Measurements from ENCODE around the gene CASKIN2. TPM values are rescaled to one million over a fixed set of nuclear protein-coding genes. Genes with fewer than 3 reads are reported as not detected.
"Not testable (repeated sequence)": the region's sequence is repeated elsewhere in the genome, so short reads cannot be mapped to it uniquely, and the experiment has no call there.

CASKIN2 gene
- total RNA-seq, 2 donors from 2014 or later = 2.9 to 5.4 TPM

DNA sequence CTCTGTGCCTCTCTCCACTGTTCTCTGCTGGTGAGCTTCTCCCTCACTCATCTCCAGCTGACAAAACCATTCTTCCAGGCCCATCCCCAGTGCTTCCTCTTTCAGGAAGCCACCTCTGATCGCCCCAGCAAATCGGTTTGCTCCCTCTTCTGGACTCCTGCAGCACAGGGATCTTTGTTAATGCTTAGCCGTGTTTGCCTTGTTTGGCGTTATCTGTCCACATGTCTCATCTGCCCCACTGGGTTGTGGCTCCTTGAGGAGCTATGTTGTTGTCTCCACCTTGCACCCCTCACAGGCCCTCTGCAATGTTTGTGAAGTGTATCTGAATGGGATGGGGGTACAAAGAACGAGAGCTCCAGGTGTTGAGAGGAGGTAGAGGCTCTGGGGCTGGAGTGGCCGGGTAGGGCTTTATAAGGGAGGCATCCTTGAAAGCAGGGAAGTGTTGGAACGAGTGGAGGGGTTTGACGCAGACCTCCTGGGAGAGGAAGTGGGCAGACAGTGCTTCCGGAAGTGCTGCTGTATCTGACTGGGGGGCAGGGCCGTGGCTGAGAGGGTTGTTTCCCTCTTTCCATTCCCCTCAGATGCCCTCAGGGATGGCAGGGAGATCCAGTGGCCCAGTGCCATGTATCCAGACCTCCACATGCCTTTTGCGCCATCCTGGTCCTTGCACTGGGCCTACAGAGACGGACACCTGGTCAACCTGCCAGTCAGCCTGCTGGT, 27.8 kb downstream of the CASKIN2 start:
- no peaks in the 10 kb centered on the region for H3K27me3 Mint-ChIP-seq
- H3K27ac Mint-ChIP-seq = peak overlapping the region; percentile 97

DNA sequence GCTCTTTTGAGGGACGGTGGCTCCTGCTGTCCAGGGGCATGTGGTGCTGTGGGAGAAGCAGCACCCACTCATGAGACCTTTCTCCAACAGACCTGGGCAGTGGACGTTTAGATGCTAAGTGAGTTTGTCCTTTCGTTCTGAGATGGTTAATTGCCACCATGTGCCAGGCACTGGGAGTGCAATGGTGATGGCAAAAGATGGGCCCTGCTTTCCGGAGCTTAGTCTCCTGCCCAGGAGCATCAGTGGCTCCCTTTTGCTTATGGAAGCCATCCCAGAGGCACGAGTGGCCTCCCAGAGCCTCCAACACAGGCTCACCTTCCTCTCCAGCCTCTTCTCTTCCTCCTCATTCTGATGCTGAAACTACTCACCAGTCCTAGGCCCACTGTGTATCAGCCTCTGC, 28.4 kb downstream of the CASKIN2 start:
- Mint-ChIP-seq H3K9me3 (no peaks in the 10 kb centered on the region), H3K36me3 (ENCODE audit: low read depth) (no peaks in the 10 kb centered on the region), H3K4me3 (peak overlapping the region; percentile 76), H3K27ac (peak overlapping the region; percentile 97), H3K27me3 (no peaks in the 10 kb centered on the region), H3K4me1 (peaks cover 12% of the 10 kb centered on the region)
- ATAC-seq (replicated peaks) = peak; percentile 16

More for the DNA sequence above, 27.8 kb downstream of the CASKIN2 start:
- peaks cover 1% of the 10 kb centered on the region for H3K36me3 Mint-ChIP-seq (ENCODE audit: low read depth)
- H3K4me3 Mint-ChIP-seq = peak overlapping the region; percentile 76
- peaks cover 12% of the 10 kb centered on the region for H3K4me1 Mint-ChIP-seq
- peak; percentile 80 for ATAC-seq (replicated peaks)
- H3K9me3 Mint-ChIP-seq = no peaks in the 10 kb centered on the region

DNA sequence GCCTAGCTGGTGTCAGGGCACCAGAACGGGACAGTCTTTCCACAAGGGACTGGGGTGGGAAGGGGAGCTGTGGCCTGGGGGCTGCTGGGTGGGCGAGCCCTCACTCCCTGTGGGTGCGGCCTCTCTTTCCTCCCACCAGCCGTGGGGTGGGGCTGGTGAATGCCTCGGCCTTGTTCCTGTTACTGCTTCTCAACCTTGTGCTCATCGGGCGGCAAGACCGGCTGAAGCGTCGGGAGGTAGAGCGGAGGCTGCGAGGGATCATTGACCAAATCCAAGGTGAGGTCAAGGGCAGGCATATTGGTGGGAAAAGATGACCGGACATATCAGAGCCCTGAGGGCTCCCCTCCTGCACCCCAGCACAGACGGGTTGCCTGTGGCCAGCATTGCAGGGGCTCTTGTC, 29.2 kb downstream of the CASKIN2 start:
- Mint-ChIP-seq H3K27me3 (no peaks in the 10 kb centered on the region), H3K27ac (peak overlapping the region; percentile 97), H3K36me3 (ENCODE audit: low read depth) (no peaks in the 10 kb centered on the region), H3K4me1 (peaks cover 12% of the 10 kb centered on the region), H3K4me3 (no peak overlapping the region), H3K9me3 (no peaks in the 10 kb centered on the region)
- ATAC-seq (replicated peaks) = no peak

DNA sequence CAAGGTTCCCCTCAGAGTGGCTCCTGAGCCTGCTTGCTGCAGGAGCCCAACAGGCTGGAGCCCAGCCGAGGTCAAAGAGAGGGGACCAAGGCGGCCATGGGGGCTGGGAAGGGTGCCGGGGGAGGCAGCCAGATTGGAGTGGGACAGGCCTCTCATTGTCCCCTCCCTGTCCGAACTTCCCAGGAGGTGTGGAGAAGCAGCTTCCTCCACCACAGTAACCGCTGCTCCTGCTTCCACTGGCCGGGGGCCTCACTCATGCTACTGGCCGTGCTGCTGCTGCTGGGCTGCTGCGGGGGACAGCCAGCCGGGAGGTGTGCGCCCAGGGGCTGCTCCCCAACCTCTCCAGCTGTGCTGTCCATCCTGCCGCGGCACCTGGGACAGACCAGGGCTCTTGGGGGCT, 29.6 kb downstream of the CASKIN2 start:
- no peak for ATAC-seq (replicated peaks)
- H3K4me3 Mint-ChIP-seq = no peak overlapping the region
- no peaks in the 10 kb centered on the region for H3K9me3 Mint-ChIP-seq
- H3K4me1 Mint-ChIP-seq = peaks cover 12% of the 10 kb centered on the region
- H3K27me3 Mint-ChIP-seq = no peaks in the 10 kb centered on the region
- no peak overlapping the region for H3K27ac Mint-ChIP-seq
- no peaks in the 10 kb centered on the region for H3K36me3 Mint-ChIP-seq (ENCODE audit: low read depth)

DNA sequence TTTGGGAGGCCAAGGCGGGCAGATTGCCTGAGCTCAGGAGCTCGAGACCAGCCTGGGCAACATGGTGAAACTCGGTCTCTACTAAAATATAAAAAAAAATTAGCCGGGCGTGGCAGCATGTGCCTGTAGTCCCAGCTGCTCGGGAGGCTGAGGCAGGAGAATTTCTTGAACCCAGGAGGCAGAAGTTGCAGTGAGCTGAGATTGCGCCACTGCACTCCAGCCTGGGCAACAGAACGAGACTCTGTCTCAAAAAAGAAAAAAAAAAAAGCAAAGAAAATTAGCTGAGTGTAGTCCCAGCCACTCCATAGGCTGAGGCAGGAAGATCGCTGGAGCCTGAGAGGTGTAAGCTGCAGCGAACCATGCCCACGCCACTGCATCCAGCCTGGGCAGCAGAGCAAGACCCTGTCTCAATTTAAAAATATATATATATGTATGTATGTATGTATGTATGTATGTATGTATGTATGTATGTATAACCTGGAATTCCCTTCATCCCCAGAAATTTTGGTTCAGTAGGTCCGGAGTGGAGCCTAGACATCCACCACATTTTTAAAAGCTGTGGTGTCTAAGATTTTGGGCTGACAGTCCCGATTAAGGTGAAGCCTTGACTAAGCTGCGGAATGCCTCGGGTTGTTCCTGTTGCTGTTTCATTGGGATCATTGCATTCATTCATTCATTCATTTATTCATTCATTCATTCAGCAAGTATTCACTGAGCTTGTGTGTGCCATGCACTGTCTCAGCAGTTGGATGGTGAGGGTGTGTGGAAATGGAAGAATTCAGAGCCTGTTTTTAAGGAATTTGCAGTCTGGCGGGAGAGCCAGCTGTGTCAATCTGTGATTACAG, 33.0 kb downstream of the CASKIN2 start:
- Mint-ChIP-seq H3K27me3 (no peaks in the 10 kb centered on the region), H3K4me3 (no peak overlapping the region), H3K36me3 (ENCODE audit: low read depth) (no peaks in the 10 kb centered on the region), H3K27ac (peak overlapping the region; percentile 31), H3K4me1 (peaks cover 7% of the 10 kb centered on the region), H3K9me3 (no peaks in the 10 kb centered on the region)
- no peak for ATAC-seq (replicated peaks)

DNA sequence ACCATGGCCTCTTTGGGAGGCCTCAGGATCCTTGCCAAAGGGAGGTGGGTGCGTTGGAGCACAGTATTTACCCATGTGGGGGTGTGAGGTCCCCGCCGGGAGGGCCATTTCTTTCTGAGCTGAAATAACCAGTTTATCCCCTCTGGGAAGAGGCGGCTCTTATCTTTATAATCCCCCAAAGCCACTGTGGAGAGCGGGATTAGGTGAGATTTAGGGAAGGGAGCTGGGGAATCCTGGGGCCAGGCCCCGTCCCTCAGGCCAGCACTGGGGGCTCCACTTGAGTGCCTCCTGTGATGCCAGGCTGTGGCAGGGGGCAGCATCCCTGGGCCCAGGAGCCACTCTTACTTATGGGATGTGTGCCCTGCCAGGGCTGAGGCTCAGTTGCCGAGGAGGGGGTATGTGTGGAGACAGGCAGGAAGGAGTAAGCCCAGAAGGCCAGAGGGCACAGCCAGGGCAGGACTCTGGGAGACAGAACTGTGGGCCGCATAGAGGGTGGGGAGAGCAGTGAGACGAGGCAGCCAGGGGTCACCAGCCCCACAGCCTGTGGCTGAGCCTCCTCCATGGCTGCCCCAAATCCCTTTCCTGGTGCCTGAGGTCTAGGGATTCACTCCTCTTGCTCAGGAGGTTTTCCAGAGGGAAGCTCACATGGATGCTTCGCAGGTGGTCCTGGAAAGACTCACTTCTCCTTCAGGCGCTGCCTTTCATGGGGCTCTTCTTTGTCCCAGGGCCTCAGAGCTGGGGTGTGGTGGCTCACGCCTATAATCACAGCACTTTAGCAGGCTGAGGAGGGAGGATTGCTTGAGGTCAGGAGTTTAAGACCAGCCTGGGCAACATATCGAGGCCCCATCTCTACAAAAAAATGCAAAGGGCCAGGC, 33.9 kb downstream of the CASKIN2 start:
- Mint-ChIP-seq H3K27me3 (no peaks in the 10 kb centered on the region), H3K4me3 (no peak overlapping the region), H3K4me1 (peaks cover 6% of the 10 kb centered on the region), H3K9me3 (no peaks in the 10 kb centered on the region), H3K27ac (peak overlapping the region; percentile 66), H3K36me3 (ENCODE audit: low read depth) (no peaks in the 10 kb centered on the region)
- no peak for ATAC-seq (replicated peaks)

DNA sequence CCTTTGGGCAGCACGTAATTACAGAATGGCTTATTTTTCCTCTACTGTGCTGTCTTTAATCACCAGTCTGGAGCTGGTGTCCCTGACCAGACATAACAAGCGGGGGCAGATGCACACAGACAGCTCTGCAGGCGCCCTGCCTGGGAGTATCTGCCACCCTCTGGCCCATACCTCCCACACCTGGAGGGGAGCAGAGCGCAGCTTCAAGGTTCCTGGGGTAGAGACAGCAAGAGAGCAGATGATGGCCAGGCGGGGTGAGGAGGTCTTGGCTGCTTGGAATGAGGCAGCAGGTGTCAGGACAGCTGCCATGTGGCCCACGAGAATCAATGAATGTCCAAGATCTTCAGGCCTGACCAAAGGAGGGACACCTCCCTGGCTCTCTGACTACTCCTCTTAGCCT, 35.1 kb downstream of the CASKIN2 start:
- ATAC-seq (replicated peaks) = no peak
- Mint-ChIP-seq H3K36me3 (ENCODE audit: low read depth) (no peaks in the 10 kb centered on the region), H3K4me3 (no peak overlapping the region), H3K4me1 (peaks cover 5% of the 10 kb centered on the region), H3K27me3 (no peaks in the 10 kb centered on the region), H3K9me3 (no peaks in the 10 kb centered on the region), H3K27ac (peak overlapping the region; percentile 66)

DNA sequence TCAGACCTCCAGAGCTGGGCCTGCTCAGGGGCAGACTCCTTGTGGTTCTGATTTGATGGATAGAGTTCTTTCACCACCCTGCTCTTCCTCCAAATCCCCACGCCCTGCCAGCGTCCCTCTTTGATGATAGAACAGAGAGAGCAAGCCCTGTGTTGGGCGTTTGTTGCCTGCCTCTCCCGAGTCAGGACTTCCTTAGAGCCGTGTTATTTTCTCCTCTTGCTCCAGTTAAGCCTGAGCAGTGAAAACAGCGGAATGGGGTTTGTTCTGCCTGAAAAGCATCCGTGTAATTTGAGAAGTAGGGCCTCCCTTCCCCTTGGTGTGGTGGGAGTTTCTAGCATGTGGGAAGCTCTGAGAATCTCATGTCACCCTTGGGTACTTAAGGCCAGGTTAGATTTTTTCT, 36.8 kb downstream of the CASKIN2 start:
- Mint-ChIP-seq H3K27me3 (no peaks in the 10 kb centered on the region), H3K4me3 (no peak overlapping the region), H3K9me3 (no peaks in the 10 kb centered on the region)

DNA sequence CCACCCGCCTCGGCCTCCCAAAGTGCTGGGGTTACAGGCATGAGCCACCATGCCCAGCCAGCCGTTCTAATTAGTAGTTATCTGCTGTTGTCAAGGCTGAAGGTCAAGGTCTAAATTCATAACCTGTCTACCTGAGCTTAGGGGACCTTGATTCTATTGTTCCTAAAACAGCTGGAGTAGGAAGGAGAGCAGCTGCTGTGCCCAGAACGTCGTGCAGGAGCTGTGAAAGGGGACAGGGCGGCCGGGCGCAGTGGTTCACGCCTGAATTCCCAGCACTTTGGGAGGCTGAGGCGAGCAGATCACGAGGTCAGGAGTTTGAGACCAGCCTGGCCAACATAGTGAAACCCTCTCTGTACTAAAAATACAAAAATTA, 37.9 kb downstream of the CASKIN2 start:
- H3K9me3 Mint-ChIP-seq; H3K4me1 Mint-ChIP-seq; H3K27me3 Mint-ChIP-seq; ATAC-seq (replicated peaks); H3K36me3 Mint-ChIP-seq (ENCODE audit: low read depth); H3K27ac Mint-ChIP-seq; H3K4me3 Mint-ChIP-seq: not testable (repeated sequence)

More for the DNA sequence above, 36.8 kb downstream of the CASKIN2 start:
- Mint-ChIP-seq H3K27ac (no peak overlapping the region), H3K36me3 (ENCODE audit: low read depth) (no peaks in the 10 kb centered on the region), H3K4me1 (peaks cover 5% of the 10 kb centered on the region)
- ATAC-seq (replicated peaks) = no peak

DNA sequence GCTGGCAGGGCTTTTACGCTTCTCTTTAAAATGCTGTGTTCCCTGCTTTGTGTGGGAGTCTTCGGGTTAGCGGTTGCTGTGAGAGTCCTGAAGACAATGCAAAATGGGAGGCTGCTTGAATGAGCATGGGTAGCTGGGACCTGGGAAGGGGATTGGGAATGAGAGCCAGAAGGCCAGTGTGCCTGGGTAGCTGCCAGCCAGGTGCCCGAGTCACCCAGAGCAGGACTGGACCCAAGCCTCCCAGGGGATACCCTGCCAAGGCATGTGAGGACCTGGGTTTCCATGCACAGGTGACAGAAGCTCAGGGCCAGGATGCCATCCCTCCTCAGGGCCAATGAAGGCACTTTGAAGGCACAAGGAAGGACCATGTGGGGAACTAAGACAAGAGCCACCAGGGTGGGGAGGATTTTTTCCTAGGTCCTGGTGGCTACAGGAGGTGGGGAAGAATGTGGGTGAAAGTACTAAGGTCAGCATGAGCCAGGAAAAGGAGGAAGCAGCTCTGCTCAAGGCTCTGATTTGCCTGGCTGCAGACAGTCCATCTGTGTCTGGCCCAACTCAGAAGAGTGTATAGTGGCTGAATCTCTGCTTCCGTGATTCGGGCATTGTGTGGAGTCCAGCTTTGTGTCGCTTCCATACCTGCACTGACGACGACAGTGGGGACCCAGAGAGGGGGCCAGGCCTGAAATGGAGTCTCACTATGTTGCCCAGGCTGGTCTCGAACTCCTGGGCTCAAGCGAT, 38.4 kb downstream of the CASKIN2 start:
- Mint-ChIP-seq H3K27me3 (no peaks in the 10 kb centered on the region), H3K4me1 (peaks cover 5% of the 10 kb centered on the region), H3K36me3 (ENCODE audit: low read depth) (peaks cover 8% of the 10 kb centered on the region), H3K27ac (peak overlapping the region; percentile 18), H3K9me3 (no peaks in the 10 kb centered on the region), H3K4me3 (no peak overlapping the region)
- no peak for ATAC-seq (replicated peaks)

DNA sequence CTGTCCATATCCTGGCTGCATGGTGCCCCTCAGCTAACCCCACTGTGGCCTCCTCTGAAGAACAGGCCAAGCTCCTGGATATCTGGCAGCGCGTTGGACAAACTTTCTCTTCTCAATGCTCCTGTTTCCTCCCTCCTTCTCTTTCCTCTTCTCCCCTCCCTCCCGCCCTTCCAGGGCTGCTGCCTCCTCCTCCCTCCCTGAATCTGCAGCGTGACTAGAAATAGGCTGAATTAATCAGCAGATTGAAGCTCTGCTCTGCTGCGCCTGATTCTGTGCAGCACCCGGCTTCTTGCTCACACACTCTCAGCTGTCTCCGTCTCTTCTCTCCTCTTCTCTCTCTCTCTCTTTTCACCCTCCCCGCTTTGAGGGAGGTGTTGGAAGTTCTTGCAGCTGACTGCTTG, 39.1 kb downstream of the CASKIN2 start:
- ATAC-seq (replicated peaks) = no peak
- Mint-ChIP-seq H3K4me3 (no peak overlapping the region), H3K27me3 (no peaks in the 10 kb centered on the region), H3K27ac (peak overlapping the region; percentile 18), H3K9me3 (no peaks in the 10 kb centered on the region), H3K4me1 (peaks cover 5% of the 10 kb centered on the region), H3K36me3 (ENCODE audit: low read depth) (peaks cover 8% of the 10 kb centered on the region)

DNA sequence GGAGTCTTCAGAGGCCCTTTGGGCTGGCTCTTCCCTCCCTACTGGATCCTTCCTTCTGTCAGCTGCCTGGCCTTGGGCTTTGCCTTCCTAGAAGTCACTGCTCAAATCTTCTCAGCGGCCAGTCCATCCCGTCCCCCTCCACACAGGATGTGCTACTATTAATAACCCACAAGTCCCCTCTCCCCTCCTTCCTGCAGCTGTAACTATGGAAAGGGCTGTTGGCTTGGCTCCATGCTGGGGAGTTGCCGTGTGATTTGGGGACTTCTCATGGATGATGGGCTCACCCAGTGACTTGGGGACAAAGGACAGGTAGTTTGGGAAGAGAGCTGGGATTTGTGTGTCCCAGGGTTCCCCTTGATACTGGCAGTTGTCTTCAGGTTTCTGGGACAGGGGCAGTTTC, 39.5 kb downstream of the CASKIN2 start:
- no peak overlapping the region for H3K4me3 Mint-ChIP-seq
- H3K36me3 Mint-ChIP-seq (ENCODE audit: low read depth) = peaks cover 8% of the 10 kb centered on the region
- no peak overlapping the region for H3K27ac Mint-ChIP-seq
- no peaks in the 10 kb centered on the region for H3K27me3 Mint-ChIP-seq
- peaks cover 5% of the 10 kb centered on the region for H3K4me1 Mint-ChIP-seq
- no peak for ATAC-seq (replicated peaks)
- H3K9me3 Mint-ChIP-seq = no peaks in the 10 kb centered on the region

DNA sequence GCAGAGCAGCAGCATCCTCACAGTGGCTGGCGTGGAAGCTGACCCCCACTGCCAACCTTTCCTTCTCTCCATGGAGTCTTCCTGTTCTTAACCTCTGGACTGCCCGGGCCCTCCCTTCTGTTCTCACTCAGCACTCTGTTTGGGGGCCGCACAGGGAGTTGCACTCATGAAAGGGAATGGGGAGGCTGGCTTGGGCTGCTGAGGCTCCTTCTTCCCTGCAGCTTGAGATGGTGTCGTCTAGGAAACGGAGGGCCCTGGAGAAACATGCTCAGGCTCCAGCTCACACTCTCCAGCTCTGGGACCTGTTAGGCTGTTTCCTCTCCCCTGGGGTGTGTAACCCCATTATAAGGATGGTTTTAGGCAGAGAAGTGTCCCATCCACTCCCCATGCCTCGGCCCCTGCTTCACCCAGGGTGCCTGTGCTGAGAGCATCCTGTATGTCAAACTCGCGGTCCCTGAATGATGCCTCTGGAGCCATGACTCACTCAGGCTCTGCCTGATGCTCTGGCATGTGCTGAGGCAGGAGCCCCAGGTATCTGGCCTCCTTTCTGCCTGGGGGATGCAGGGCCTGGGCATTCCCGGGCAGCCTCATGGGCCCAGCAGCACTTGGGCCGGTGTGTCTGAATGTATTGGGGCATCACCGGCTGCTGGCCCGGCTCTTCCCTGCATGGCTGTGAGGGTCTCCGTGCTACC, 40.0 kb downstream of the CASKIN2 start:
- Mint-ChIP-seq H3K4me1 (peaks cover 5% of the 10 kb centered on the region), H3K4me3 (no peak overlapping the region), H3K27me3 (no peaks in the 10 kb centered on the region), H3K36me3 (ENCODE audit: low read depth) (peaks cover 8% of the 10 kb centered on the region), H3K27ac (no peak overlapping the region), H3K9me3 (no peaks in the 10 kb centered on the region)
- ATAC-seq (replicated peaks) = no peak
